ENCODE measurements around the gene AKT2. TPM values are rescaled to one million over a fixed set of nuclear protein-coding genes. Genes with fewer than 3 reads are reported as not detected.

The AKT2 gene
- total and polyA plus RNA-seq, 2 of the 8 experiments (the other 6 are each of a cell fraction or from before 2014, with no cell fraction given): 151 to 183 TPM

- no peaks in the 10 kb centered on the region for H3K23me2 ChIP-seq (ENCODE audit: low read depth, low read length)
- no peak for DNase-seq (ENCODE audit: low read depth in 1 of 2, low spot score in 2 of 2)
- no peaks in the 10 kb centered on the region for H4K20me1 ChIP-seq (replicated peaks in 1 of 2; ENCODE audit: control insufficient read depth in 1 of 2, insufficient read depth in 2 of 2, low read length in 2 of 2)
- no peaks in the 10 kb centered on the region for H3K27me3 ChIP-seq (replicated peaks in 1 of 4; ENCODE audit: control insufficient read depth in 3 of 4, extremely low read depth in 1 of 4, insufficient read depth in 3 of 4, low read length in 3 of 4)
- FAIRE-seq: no peak
- H2BK120ac ChIP-seq (replicated peaks; ENCODE audit: low read depth, low read length): no peak overlapping the region
- H3K4me3 ChIP-seq (ENCODE audit: extremely low read depth in 1 of 4, insufficient read depth in 2 of 4, low read depth in 3 of 4, low read length in 4 of 4): no peak overlapping the region
- no peaks in the 10 kb centered on the region for H3K79me1 ChIP-seq (ENCODE audit: low read depth, low read length)
- no peak overlapping the region for H3K4me2 ChIP-seq (ENCODE audit: insufficient read depth in 1 of 2, low read depth in 2 of 2, low read length in 2 of 2)
- H2BK12ac ChIP-seq (ENCODE audit: low read depth, low read length): no peak overlapping the region
- H2AFZ ChIP-seq (ENCODE audit: low read length): no peak overlapping the region
- no peak overlapping the region for H3K18ac ChIP-seq (ENCODE audit: extremely low read depth, low read length)
- no peak overlapping the region for H3K4ac ChIP-seq (replicated peaks; ENCODE audit: insufficient read length, low read depth, low read length)
- H3K23ac ChIP-seq (ENCODE audit: insufficient read length): no peak overlapping the region
- no peak overlapping the region for H3K14ac ChIP-seq (ENCODE audit: insufficient read length)
- H3K9ac ChIP-seq (replicated peaks in 1 of 4; ENCODE audit: extremely low read depth in 1 of 4, low read depth in 3 of 4, low read length in 3 of 4): no peak overlapping the region
- 72% methylated on average over 4 of the region's 4 CpGs; no CpG with 5 or more reads in 1 of the 2 experiments for WGBS, 2 experiments (ENCODE audit: extremely low coverage in 1 of 2, insufficient coverage in 1 of 2, insufficient read length in 1 of 2, insufficient replicate concordance in 2 of 2, low coverage in 1 of 2, low lambda C conversion rate in 2 of 2, missing lambda C conversion rate in 1 of 2)
- no peak overlapping the region for H2BK5ac ChIP-seq (ENCODE audit: low read depth, low read length)
- no peak overlapping the region for H2BK20ac ChIP-seq (ENCODE audit: low read length)
- H2BK15ac ChIP-seq (ENCODE audit: low read length): no peak overlapping the region
- H4K8ac ChIP-seq (ENCODE audit: extremely low read depth, insufficient read depth, low read length): no peak overlapping the region
- H3K56ac ChIP-seq (replicated peaks; ENCODE audit: insufficient read length, low read depth, low read length): no peak overlapping the region
- no peaks in the 10 kb centered on the region for H3K36me3 ChIP-seq (ENCODE audit: control insufficient read depth in 2 of 4, insufficient read depth in 4 of 4, low read length in 3 of 4)
- no peaks in the 10 kb centered on the region; a peak in 1 of 7 replicates for H3K4me1 ChIP-seq (replicated peaks in 1 of 4; ENCODE audit: control insufficient read depth in 3 of 4, insufficient read depth in 4 of 4, low read length in 3 of 4)
- H2AK5ac ChIP-seq (ENCODE audit: low read depth, low read length): no peak overlapping the region
- H4K5ac ChIP-seq (ENCODE audit: insufficient read length, low read depth, low read length): no peak overlapping the region
- H3K27ac ChIP-seq (ENCODE audit: low read depth, low read length): no peak overlapping the region
- ChIA-PET CTCF (ENCODE audit: partially characterized antibody) (interaction anchor here (0.7 to 2.3 kb wide), 21 partner anchors 10 to 310 kb away, joined by 3 to 14 read pairs (median 6); no protein-coding TSS in a partner anchor), POLR2A (ENCODE audit: partially characterized antibody) (interaction anchor here (1.4 kb wide), 1 partner anchor 10 kb away, joined by 6 read pairs; no protein-coding TSS in a partner anchor)
- no peaks in the 10 kb centered on the region for H3K9me3 ChIP-seq (ENCODE audit: insufficient read depth in 2 of 2, low read depth in 1 of 2, low read length in 1 of 2)
- TF ChIP-seq ASH2L (IDR thresholded peaks at IDR 0.05; ENCODE audit: low read length) (no peak), HDAC6 (IDR thresholded peaks at IDR 0.05; ENCODE audit: low read depth, low read length) (no peak), BCL11A (IDR thresholded peaks at IDR 0.05; ENCODE audit: low read depth in 2 of 2, low read length in 2 of 2) (no peak), CHD2 (IDR thresholded peaks at IDR 0.05; ENCODE audit: low read length) (no peak), MAFK (IDR thresholded peaks at IDR 0.05; ENCODE audit: low read depth, low read length) (no peak), CBX5 (IDR thresholded peaks at IDR 0.05; ENCODE audit: low read depth, low read length) (no peak), BRCA1 (IDR thresholded peaks at IDR 0.05; ENCODE audit: low read depth, low read length) (no peak), CHD1 (IDR thresholded peaks at IDR 0.05; ENCODE audit: low read depth, low read length) (no peak), EGR1 (IDR thresholded peaks at IDR 0.05; ENCODE audit: borderline replicate concordance, low read depth, low read length) (no peak), KDM5A (IDR thresholded peaks at IDR 0.05; ENCODE audit: low read length) (no peak)
- H4K91ac ChIP-seq (replicated peaks; ENCODE audit: insufficient read length, low read length): no peak overlapping the region
- H3K79me2 ChIP-seq (ENCODE audit: control insufficient read depth in 1 of 2, insufficient read depth in 2 of 2, low read length in 2 of 2): no peaks in the 10 kb centered on the region
These were observed 19.2 kb upstream of the AKT2 start for GRCh38 chr19:40304306-40304705.

Data from H1 (cell line).